Right atrium auricular region (tissue), 2 donors: Measurements from ENCODE around the gene RPAIN. TPM values are rescaled to one million over a fixed set of nuclear protein-coding genes. Genes with fewer than 3 reads are reported as not detected.

Experiments used
- DNase-seq: peaks from one replicate; pipeline ENCODE4 v3.0.0-alpha.2; 2019; ENCODE audit warnings: low spot score
- H3K27ac ChIP-seq, 2 donors: fragments of 200-600 bp; sonication (generic); 1 replicate in 1 of 2; 2 replicates in 1 of 2; pipeline ENCODE4 v1.5.1; 2016 to 2019
- H3K27me3 ChIP-seq, 2 donors: fragments of 200-600 bp; sonication (generic); one replicate each; pipeline versions ENCODE4 v1.5.1 to v1.6.0; 2017 to 2019
- H3K36me3 ChIP-seq: fragments of 200-600 bp; sonication (generic); one replicate; pipeline ENCODE4 v1.5.1; 2016
- H3K4me1 ChIP-seq, 2 donors: fragments of 200-600 bp; sonication (generic); one replicate each; pipeline versions ENCODE4 v1.5.1 to v1.6.0; 2017 to 2019
- H3K4me3 ChIP-seq, 2 donors: fragments of 200-600 bp; sonication (generic); 1 replicate in 1 of 2; 2 replicates in 1 of 2; pipeline ENCODE4 v1.5.1; 2017 to 2019; ENCODE audit warnings: mild to moderate bottlenecking in 1 of 2, moderate library complexity in 1 of 2
- H3K9me3 ChIP-seq, 2 donors: fragments of 200-600 bp; sonication (generic); one replicate each; pipeline ENCODE4 v1.5.1; 2019
- total RNA-seq, 2 donors: library from RNA; depleted of rRNA; stranded (reverse); fragments of >200 nt; gene quantifications; one replicate each; pipeline ENCODE4 v1.1.0, GENCODE V29; 2016
- TF ChIP-seq, protein P1 (sequence below), 2 donors: fragments of 200-600 bp; sonication (generic); IDR thresholded peaks; one replicate each; pipeline ENCODE4 v1.5.1; 2019; ENCODE audit warnings: antibody characterized with exemption in 2 of 2

Gene RPAIN
- total RNA-seq, 2 donors from 2014 or later, result 31.4 to 40.7 TPM

DNA sequence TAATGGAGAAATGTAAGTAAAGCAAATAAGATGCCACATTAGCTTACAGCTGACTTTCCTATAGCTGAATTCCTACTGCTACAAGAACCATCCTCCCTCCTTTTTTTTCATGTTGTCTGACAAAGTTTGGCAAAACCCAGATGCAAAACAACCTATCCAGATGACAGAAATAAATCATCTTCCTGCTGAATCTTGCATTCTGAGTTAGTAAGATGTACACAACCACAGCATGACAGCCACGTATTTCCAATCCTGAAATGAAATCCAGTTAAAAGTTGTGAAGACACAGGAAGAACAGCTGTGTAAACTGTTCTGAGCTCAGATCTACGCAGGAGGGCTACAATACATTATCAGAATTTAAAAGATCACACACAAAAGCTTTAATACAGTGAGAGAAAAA lies 53.9 kb downstream of the RPAIN start:
- no peak overlapping the region for H3K27ac ChIP-seq
- H3K27me3 ChIP-seq, result no peaks in the 10 kb centered on the region
- peaks cover 0 to 5% of the 10 kb centered on the region in 2 donors for H3K4me1 ChIP-seq
- peaks cover 69% of the 10 kb centered on the region for H3K36me3 ChIP-seq
- H3K4me3 ChIP-seq, result no peak overlapping the region
- H3K9me3 ChIP-seq, result no peaks in the 10 kb centered on the region
- DNase-seq, result no peak
- TF ChIP-seq, protein P1, sequence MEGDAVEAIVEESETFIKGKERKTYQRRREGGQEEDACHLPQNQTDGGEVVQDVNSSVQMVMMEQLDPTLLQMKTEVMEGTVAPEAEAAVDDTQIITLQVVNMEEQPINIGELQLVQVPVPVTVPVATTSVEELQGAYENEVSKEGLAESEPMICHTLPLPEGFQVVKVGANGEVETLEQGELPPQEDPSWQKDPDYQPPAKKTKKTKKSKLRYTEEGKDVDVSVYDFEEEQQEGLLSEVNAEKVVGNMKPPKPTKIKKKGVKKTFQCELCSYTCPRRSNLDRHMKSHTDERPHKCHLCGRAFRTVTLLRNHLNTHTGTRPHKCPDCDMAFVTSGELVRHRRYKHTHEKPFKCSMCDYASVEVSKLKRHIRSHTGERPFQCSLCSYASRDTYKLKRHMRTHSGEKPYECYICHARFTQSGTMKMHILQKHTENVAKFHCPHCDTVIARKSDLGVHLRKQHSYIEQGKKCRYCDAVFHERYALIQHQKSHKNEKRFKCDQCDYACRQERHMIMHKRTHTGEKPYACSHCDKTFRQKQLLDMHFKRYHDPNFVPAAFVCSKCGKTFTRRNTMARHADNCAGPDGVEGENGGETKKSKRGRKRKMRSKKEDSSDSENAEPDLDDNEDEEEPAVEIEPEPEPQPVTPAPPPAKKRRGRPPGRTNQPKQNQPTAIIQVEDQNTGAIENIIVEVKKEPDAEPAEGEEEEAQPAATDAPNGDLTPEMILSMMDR (IDR thresholded peaks at IDR 0.05), result no peak

DNA sequence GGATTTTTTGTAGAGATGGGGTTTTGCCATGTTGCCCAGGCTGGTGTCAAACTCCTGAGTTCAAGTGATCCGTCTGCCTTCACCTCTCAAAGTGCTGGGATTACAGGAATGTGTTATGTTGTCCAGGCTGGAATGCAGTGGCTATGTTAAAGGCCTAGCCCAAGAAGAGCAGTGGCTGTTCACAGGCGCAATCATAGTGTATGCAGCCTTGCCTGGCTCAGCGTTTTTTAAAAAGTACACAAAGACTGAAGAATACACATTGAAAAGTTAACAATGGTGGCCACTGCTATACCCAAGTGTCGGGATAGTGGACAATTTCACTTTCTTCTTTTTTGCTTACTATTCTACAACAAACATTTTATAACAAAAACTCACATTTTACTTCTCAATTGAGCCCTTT lies 59.0 kb downstream of the RPAIN start:
- Histone ChIP-seq H3K36me3 (peaks cover 83% of the 10 kb centered on the region), H3K27ac (no peak overlapping the region), H3K9me3 (no peaks in the 10 kb centered on the region), H3K27me3 (no peaks in the 10 kb centered on the region), H3K4me1 (no peaks in the 10 kb centered on the region), H3K4me3 (no peak overlapping the region)
- DNase-seq, result no peak
- TF ChIP-seq, protein P1 (IDR thresholded peaks at IDR 0.05), result no peak

DNA sequence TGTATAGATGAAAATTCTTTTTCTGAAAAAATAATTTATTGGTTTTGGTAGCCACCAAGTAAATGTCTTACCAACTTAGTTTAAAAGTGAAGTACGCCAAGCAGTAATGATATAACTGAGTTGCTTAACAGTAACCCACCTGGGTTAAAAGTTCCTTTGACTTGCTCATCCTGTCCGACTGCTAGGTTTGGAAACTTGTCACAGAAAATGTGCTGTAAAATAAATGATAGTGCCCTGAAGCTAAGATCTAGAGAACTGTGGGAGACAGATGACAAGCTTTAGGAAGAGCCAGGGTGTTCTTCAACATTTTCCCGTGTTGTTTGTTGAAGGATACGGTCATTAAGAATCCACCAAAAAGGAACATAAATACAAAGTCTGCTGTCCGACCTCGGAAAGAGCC lies 61.0 kb downstream of the RPAIN start:
- Histone ChIP-seq H3K4me1 (peaks cover 0 to 15% of the 10 kb centered on the region in 2 donors), H3K4me3 (no peak overlapping the region), H3K9me3 (no peaks in the 10 kb centered on the region), H3K27ac (no peak overlapping the region), H3K36me3 (peaks cover 68% of the 10 kb centered on the region), H3K27me3 (no peaks in the 10 kb centered on the region)
- DNase-seq, result no peak
- TF ChIP-seq, protein P1 (IDR thresholded peaks at IDR 0.05), result no peak

DNA sequence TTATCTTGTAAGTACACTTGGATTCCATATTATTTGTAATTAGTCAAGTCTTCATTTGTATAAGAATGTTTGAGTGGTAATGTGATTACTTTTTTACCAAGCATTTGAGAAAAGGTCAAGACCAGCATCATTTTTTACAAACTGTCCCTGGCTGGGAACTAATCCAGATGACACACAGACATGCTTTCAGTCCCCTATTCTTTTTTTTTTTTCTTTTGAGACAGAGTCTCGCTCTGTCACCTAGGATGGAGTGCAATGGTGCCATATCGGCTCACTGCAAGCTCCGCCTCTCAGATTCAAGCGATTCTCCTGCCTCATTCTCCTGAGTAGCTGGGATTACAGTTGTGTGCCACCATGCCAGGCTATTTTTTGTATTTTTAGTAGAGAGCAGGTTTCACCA lies 61.5 kb downstream of the RPAIN start:
- H3K4me1 ChIP-seq, result peaks cover 0 to 15% of the 10 kb centered on the region in 2 donors
- TF ChIP-seq, protein P1 (IDR thresholded peaks at IDR 0.05), result no peak
- no peak for DNase-seq
- no peaks in the 10 kb centered on the region for H3K27me3 ChIP-seq
- H3K9me3 ChIP-seq, result no peaks in the 10 kb centered on the region
- peaks cover 65% of the 10 kb centered on the region for H3K36me3 ChIP-seq
- H3K4me3 ChIP-seq, result no peak overlapping the region
- no peak overlapping the region for H3K27ac ChIP-seq

Other genes starting within 250 kb of the RPAIN start
- 1 to 10 TPM; 4.7 to 4.8 TPM for gene ZNF594, start 228.3 kb upstream of the RPAIN start, total RNA-seq
- gene SCIMP, start 185.3 kb upstream of the RPAIN start, total RNA-seq, result 1 to 10 TPM; 1.1 to 2.8 TPM
- 10 to 100 TPM; 29.6 to 34.1 TPM for gene RABEP1, start 137.9 kb upstream of the RPAIN start, total RNA-seq
- 10 to 100 TPM; 21.7 to 48.2 TPM for gene NUP88, start 520 bp upstream of the RPAIN start, total RNA-seq
- 100 to 1,000 TPM in 1 of 2 donors, 10 to 100 TPM in 1; 82.8 to 126 TPM for gene C1QBP, start 19.0 kb downstream of the RPAIN start, total RNA-seq
- 1 to 10 TPM; 5.6 to 5.8 TPM for gene DHX33, start 48.8 kb downstream of the RPAIN start, total RNA-seq
- gene DERL2, start 66.0 kb downstream of the RPAIN start, total RNA-seq, result 10 to 100 TPM; 10.9 to 20.8 TPM
- 10 to 100 TPM in 1 of 2 donors, 1 to 10 TPM in 1; 6.6 to 11.4 TPM for gene MIS12, start 66.4 kb downstream of the RPAIN start, total RNA-seq
- 10 to 100 TPM; 11.4 to 16.5 TPM for gene NLRP1, start 164.3 kb downstream of the RPAIN start, total RNA-seq